A673 (cell line): ENCODE data around the gene TUBB.

Experiments
- EZH2 ChIP-seq: fragments of 200-600 bp; sonication (generic); IDR thresholded peaks from 2 replicates; pipeline ENCODE4 v1.6.1; 2017; ENCODE audit warnings: borderline replicate concordance, low read depth, mild to moderate bottlenecking, mixed read lengths, antibody characterized with exemption, low read length; ENCODE audit not compliant: poor library complexity, severe bottlenecking
- TF ChIP-seq, protein P1 (sequence below): fragments of 300-800, 200-600 bp; sonication (generic); conservative IDR thresholded peaks from 2 replicates; pipeline ENCODE4 v1.5.1; 2017; ENCODE audit warnings: low read depth, mild to moderate bottlenecking, antibody characterized with exemption, low read length, moderate library complexity, mixed read lengths

DNA sequence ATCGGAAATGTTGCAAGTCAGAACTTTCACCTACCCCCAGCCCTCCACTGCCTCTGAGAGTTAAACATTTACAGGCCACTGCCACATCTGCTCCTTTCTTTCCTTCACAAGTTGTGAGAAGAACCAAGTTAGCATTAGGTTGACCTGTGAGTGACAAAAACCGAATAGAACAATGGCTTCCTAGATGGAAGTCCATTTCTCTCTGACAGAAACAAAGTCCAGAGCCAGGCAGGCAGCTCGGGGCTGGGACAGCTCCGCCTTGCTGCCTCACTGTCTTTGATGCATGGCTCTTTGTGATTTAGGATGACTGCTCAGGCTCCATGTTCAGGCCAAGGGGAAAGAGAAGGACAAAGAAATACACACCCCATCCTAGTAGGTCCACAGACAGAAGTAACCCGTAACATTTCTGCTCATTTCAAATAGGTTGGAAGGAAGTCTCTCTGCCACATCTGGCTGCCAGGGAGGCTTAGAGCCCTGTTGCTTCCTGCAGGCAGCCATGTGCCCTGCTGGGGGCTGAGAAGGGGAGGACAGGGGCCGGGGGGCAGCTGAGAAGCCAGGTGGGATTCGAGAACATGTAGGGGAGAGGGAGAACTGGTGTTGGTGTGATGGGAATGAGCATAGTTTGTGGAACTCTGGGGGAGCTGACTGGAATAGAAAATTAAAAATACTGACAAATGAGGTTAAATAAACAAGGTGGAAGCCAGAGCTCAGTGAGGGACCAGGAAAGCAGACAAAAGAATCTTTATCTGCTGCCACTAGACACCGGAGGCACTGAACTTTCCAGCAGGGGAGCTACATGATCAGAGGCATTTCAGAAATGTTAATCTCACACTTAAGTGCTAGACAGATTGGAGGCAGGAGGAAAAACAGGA is 43.7 kb downstream of the TUBB start:
- no peak for TF ChIP-seq EZH2
- TF ChIP-seq, protein P1, sequence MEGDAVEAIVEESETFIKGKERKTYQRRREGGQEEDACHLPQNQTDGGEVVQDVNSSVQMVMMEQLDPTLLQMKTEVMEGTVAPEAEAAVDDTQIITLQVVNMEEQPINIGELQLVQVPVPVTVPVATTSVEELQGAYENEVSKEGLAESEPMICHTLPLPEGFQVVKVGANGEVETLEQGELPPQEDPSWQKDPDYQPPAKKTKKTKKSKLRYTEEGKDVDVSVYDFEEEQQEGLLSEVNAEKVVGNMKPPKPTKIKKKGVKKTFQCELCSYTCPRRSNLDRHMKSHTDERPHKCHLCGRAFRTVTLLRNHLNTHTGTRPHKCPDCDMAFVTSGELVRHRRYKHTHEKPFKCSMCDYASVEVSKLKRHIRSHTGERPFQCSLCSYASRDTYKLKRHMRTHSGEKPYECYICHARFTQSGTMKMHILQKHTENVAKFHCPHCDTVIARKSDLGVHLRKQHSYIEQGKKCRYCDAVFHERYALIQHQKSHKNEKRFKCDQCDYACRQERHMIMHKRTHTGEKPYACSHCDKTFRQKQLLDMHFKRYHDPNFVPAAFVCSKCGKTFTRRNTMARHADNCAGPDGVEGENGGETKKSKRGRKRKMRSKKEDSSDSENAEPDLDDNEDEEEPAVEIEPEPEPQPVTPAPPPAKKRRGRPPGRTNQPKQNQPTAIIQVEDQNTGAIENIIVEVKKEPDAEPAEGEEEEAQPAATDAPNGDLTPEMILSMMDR, result no peak
